DMS53 treated with DMSO at 0.1 percent for 48 hours (cell line): ENCODE results near the gene ANKRD40.
A peak's percentile ranks its signal among the peaks of the same experiment; 100 is the strongest.

Experiments
- DNase-seq: peaks from one replicate; lab custom pipeline; 2025; ENCODE audit not compliant: unreplicated experiment; lab: John Stamatoyannopoulos, UW

Gene ANKRD40

DNA sequence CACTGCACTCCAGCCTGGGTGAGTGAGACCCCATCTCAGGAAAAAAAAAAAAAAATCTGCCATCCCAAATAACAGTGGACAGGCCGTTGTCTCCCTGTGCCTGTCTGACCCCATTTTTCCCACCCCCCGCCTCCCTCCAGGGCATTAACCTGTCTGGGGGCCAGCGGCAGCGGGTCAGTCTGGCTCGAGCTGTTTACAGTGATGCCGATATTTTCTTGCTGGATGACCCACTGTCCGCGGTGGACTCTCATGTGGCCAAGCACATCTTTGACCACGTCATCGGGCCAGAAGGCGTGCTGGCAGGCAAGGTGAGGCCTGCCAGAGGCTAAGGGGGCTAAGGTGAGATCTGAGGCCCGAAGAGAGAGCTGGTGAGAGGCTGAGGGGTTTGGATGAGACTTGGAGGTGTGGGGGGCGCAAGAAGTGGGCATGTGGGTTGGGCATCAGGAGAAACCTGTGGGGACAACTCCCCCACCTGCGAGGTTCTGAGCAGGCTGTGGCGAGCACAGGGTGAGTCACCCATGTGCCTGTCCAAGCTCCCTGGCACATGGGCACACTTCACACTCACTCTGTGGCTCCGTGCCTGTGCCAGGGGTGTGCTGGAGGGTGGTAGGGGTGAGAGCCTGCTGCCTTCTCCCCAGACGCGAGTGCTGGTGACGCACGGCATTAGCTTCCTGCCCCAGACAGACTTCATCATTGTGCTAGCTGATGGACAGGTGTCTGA is 34.7 kb downstream of the ANKRD40 start:
- no peak for DNase-seq

DNA sequence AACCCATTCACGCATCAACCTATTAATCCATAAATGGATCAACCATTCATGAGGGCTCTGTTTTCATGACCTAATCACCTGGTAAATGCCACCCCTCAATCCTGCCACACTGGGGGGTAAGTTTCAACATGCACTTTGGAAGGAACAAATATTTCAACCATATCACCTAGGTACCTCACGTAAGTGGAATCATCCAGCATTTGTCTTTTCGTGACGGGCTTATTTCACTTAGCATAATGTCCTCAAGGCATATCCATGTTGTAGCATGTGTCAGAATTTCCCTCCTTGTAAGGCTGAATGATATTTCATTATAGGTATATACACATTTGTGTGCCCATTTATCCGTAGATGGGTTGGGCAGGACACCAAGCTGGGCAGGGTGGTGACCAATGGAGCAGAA is 35.6 kb downstream of the ANKRD40 start:
- no peak for DNase-seq

DNA sequence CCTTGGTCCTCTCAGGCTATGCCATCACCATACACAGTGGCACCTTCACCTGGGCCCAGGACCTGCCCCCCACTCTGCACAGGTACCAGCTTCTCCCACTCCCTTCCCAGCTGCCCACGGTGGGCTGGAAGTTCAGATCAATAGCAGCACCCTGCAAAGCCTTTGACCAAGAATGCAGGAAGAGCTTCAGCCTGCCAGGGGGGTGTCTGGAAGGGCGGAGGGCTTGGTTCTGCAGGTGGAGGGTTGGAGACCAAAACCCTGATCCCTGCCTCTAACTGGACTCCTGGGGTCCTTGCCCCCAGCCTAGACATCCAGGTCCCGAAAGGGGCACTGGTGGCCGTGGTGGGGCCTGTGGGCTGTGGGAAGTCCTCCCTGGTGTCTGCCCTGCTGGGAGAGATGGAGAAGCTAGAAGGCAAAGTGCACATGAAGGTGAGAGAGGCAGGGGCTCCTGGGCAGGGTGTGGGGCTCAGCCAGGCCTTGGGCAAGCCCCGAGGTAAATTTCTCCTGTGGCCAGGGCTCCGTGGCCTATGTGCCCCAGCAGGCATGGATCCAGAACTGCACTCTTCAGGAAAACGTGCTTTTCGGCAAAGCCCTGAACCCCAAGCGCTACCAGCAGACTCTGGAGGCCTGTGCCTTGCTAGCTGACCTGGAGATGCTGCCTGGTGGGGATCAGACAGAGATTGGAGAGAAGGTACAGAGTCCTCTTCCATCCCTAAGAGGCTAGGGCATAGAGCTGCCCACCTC is 38.7 kb downstream of the ANKRD40 start:
- no peak for DNase-seq

DNA sequence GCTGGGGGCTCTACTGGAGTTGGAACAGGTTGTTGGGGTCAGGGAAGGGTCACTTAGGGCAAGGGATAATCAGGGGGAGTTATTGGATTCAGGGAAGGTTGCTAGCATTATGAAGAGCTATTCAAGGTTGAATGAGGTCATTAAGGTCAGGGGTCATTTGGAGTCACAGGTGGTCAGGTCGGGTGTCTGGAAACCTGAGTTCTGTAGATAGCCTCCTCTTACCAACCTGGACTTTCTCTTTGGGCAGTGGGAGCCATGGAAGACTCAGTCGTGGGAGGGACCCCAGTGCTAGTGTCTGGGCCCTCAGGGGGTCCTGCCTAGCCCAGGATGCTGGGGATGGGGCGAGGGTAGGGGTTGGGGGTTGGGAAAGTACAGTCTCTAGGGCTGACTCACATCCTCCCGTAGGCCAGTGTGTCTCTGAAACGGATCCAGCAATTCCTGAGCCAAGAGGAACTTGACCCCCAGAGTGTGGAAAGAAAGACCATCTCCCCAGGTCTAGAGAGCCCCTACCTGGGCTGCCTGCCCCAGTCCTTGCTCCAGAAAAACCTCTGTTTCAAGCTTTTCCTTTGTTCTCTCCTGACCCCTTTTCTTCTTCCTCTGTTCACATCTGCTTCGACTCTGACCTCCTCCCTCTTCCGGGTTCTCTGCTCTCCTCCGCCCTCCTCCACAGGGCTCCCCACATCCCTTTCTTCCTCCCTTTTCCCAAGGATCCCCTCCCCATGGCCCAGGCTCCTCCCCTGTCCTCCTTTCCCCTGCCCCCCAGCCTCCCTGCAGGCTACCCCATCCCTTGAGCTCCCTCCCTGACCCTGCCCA is 39.5 kb downstream of the ANKRD40 start:
- no peak for DNase-seq

DNA sequence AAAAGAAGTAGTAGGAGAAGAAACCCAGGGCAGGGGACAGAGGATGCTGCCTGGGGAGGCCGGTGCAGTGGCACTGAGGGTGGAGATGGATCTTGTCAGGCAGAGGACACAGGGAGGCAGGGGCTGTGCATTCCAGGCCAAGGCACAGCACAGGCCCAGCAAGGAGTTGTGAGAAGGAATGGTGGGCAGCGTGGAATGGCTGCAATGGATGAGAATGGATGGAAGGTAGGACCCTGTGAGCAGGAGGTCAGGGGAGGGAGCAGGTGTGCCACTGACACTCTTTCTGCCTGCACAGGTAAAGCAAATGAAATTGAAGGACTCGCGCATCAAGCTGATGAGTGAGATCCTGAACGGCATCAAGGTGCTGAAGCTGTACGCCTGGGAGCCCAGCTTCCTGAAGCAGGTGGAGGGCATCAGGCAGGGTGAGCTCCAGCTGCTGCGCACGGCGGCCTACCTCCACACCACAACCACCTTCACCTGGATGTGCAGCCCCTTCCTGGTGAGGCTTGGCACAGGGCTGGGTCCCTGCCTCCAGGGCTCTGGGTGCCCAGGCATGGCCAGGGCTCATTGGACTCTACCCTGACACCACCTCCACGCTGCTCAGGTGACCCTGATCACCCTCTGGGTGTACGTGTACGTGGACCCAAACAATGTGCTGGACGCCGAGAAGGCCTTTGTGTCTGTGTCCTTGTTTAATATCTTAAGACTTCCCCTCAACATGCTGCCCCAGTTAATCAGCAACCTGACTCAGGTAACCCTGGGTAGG is 40.3 kb downstream of the ANKRD40 start:
- DNase-seq: no peak

DNA sequence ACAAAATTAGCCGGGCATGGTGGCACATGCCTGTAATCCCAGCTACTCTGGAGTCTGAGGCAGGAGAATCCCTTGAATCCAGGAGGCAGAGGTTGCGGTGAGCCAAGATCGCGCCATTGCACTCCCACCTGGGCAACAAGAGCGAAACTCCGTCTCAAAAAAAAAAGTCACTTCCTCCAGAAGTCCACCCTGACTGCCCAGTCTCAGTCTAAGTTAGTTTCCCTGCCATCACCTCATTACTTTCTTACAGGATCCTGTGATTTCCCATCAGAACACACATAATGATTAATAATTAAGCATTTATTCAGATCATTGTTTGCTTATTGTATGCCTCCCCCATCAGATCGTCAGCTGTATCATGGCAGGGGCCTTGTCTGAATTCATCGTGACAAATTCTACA is 41.4 kb downstream of the ANKRD40 start:
- DNase-seq: no peak

DNA sequence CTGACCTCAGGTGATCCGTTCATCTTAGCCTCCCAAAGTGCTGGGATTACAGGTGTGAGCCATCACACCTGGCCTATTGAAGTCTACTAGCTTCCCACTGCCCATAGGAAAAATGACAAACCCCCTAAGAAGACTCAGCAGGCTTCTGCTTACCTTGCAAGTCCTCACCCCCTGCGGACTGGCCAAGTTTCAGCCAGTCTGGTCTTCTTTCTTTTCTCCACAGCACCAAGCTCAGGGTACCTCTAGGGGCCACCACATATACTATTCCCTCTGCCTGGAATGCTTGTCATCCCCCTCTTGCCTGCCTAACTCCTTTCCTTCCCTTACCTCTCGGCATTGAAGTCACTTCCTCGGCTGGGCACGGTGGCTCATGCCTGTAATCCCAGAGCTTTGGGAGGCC is 41.9 kb downstream of the ANKRD40 start:
- DNase-seq: no peak

DNA sequence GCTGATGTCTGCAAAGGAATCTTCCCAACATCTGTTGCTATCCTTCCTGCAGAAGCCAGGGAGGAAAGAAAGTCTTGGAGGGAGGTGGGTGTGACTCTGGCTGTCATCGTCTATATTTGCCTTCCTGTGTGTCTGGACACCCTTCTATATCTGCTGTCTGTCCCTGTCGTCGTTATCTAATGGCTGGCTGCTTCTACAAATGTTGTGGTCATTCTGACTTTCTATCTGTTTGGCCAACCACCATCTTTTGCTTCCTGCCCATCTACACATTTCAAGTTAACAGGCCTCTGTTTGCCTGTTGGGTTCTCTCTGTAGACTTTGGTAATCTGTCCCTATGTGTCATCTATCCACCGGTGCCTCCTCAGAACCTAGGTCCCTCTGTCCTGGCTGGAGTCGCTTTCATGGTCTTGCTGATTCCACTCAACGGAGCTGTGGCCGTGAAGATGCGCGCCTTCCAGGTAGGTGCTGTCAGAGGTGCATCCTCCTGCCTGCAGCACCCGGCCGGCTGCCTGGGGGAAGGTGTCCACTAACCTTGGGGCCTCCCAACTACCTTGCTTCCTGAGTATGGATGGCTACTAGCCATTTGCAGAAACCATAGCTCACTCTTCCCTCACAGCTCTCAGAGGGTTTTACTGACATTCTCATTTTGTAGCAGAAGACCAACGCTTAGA is 42.8 kb downstream of the ANKRD40 start:
- DNase-seq: no peak

DNA sequence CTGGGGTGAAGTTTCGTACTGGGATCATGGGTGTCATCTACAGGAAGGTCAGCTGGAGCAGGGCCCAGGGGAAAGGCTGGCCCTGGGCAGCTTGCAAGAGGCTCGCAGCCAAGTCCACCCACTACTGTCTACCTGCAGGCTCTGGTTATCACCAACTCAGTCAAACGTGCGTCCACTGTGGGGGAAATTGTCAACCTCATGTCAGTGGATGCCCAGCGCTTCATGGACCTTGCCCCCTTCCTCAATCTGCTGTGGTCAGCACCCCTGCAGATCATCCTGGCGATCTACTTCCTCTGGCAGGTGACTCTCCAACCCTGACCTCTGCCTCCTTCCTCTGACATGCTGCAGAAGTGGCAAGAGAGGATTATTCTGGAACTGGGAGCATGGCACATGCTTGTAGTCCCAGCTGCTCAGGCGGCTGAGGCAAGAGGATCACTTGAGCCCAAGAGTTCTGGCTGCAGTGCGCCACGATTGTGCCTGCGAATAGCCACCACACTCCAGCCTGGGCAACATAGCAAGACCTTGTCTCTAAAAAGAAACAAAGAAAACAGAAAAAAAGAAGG is 43.8 kb downstream of the ANKRD40 start:
- no peak for DNase-seq

DNA sequence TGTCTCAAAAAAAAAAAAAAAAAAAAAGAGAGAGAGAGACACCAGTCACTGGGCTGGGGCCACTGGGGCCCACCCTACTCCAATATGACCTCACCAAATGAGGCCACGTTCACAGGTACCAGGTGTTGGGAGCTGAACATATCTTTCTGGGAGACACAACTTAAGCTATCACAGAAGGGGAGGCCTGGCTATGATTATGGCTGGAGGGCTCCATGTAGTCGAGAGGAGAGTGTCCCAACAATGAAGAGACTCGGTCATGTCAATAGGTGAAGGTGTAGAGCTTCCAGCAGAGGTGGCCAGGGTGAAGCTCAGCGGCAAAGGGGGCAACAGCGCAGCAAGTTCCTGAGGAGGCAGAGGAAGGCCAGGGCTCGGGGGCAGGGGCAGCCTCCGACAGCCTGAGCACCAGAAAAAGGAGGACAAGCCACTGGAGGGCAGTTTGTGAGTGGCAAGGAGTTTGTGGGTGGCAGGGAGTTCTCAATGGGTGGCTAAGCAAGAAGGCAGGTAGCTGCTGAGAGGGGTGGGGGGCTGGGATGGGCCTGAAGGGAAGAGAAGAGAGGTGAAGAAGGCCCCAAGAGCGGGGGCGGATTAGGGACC is 45.0 kb downstream of the ANKRD40 start:
- DNase-seq: no peak

DNA sequence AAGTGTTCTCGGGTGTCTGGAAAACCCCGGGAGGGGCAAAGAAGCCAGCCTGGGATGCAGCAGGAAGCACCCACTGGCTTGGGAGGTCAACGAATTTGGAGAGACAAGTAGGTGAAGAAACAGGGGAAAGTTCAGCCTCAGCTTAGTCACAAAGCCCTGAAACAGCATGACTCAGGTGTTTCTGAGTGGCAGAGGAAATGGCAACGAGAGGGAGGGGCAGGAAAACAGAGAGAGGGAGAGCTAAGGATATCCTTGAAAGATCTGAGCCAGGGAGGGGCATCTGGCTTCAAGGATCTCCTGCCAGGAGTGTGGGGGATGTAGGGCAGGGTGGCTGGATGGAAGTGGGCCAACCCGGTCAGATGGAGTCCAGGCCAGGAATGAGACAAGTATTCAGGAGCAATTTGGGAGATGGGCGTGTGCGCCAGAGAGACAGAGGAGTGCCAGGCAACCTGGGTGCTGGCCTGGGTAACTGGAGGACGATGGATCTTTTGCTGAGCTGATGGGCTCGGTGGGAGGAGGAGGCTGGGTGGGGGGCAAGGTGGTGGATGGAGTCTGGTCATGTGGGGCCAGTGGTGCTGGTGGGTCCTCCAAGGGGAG is 45.8 kb downstream of the ANKRD40 start:
- DNase-seq: peak; percentile 86

DNA sequence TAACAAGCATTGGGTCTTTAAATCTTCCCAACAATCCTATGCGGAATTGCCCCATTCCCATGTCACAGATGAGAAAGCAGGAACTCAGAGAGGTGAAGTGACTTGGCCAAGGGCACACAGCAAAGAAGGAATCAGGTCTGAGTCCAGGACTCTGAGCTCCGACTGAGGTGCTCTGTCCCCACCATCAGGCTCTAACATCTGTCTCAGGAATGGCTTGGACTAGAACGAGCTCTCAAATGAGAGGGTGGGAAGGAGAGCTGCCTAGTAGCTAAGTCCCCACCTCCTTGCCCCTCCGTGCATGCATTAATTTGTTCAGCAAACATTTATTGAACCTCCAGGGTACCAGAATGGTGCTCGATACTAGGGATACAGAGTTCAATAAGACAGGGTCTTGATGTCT is 46.4 kb downstream of the ANKRD40 start:
- DNase-seq: no peak

DNA sequence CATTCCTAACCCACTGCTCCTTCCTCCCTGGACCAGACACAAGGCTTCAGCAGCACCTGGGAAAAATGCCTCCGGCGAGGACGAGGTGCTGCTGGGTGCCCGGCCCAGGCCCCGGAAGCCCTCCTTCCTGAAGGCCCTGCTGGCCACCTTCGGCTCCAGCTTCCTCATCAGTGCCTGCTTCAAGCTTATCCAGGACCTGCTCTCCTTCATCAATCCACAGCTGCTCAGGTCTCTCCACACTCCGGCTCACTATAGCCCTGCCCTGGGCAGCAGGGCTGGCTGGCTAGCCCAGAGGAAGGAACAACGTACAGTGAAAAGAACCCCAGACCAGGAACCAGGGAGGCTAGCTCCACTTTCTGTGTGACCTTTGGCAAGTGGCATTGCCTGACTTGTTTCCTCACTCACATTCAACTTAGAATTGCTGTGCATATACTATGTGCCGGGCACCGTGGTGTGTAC is 46.8 kb downstream of the ANKRD40 start:
- peak; percentile 10 for DNase-seq

DNA sequence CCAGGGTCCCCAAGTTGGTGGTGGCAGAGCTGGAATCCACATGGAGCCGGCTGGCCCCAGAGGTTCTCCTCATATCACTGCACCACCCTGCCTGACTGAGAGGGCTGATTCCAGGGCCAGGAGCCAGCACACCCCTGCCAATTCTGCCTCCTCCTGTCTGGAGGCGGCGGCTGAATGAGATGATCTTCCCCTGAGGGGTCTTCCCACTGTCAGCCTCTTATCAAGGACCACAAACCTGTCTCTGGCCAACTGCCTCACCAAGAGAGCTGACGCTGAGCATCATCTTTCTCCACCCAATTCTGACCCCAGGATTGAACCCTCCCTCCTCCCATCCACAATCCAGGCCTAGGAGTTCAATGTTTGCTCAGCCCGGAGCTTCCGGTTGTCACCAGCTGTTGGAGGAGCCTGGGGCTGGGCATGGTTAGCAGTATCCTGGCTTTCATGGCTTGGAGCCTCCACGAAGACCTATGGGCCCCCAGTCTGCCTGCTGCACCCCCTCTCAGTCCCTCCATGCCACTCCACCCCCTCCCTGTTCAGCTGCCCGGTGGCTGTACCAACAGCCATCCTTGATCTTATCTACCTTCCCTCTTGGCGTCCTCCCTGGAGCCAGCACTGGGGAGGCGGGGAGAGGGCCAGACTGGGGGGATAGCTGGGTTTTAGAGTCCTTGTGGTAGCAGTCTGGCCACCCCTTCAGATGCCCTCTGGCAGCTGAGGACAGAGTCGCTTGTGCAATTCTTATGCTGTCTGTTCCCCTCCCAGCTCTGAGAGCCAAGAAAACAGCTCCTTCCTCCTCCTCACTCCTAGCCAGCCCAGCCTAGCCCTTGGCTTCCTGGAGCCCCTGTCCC is 47.5 kb downstream of the ANKRD40 start:
- DNase-seq: peak; percentile 61

DNA sequence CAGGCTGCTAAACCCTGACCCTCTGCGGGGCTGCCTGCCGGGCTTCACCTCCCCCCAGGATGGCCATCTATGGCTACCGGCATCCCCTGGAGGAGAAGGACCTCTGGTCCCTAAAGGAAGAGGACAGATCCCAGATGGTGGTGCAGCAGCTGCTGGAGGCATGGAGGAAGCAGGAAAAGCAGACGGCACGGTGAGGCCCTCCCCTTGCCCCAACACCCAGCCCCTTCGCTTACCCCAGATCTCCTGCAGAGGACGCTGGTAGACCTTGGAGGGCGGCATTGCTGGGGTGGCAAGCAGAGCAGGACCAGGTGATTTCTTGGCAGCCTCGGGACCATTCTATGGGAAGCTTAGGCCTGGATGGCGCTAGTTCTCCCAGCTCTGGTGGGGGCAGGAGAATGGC is 48.5 kb downstream of the ANKRD40 start:
- DNase-seq: no peak

DNA sequence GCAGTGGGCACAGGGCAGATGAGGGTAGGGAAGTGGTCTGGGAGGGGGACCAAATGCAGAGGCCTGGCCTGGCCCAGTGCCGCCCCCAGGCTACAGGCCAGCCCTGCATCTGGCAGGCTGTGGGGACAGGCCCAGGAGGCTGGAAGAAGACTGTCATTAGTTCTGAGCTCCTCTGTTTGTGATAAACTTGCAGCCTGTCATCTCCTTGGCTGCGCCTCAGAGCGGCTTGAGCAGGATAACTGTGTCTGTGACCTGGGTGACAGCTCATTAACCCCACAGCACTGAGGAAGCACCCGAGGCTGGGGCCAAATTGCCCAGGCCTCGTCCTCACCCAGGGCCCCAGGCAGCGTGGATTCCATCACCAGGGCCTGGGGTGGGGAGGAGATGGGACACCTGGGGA is 49.1 kb downstream of the ANKRD40 start:
- DNase-seq: no peak

DNA sequence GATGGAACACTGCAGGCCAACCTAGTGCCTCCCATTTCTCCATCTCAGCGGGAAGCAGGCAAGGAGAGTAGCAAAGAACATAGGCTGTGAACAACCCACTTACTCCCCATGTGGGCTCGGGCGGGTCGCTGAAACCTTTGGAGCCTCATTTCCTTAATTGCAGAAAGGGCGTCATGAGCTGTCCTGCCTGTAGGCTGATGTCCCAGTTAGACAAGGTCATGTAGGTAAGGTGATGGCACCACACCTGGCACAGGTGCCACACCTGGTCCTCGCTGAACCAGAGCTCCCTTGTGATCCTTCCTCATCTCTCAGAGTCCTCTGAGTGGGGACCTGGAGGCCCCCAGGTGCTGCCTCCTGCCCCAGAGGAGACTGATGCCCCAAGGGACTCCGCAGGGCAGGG is 50.1 kb downstream of the ANKRD40 start:
- DNase-seq: no peak

DNA sequence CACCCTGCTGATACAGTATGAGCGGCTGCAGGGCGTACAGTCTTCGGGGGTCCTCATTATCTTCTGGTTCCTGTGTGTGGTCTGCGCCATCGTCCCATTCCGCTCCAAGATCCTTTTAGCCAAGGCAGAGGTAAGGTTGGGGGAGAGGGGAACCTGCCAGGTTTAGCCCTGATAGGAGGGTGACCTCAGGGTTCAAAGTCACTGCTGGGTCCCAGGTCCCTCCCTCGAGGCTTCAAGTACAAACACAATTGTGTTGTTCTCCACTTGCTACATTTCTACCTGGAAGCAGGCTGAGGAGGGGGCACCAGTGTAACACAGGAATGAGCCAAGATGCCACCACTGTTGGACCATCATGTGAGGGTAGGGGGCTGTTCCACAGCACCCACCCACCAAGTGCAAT is 50.7 kb downstream of the ANKRD40 start:
- DNase-seq: no peak

DNA sequence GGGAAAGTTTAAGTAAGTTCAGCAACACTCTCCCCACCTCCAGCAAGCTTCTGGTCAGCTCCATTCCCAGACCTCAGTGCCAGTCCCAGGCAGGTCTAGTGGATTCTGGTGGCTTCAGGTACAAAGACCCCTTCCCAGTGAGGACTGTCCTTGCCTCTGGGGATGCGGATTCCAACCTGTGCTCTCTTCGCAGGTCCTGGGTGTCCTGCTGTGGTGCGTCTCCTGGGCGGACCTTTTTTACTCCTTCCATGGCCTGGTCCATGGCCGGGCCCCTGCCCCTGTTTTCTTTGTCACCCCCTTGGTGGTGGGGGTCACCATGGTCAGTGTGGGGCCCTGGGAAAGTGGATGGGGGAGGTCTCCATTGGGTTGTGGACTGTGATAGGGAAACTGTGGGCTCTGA is 51.2 kb downstream of the ANKRD40 start:
- no peak for DNase-seq
